ENCODE measurements around the gene MRPL27. TPM values are rescaled to one million over a fixed set of nuclear protein-coding genes. Genes with fewer than 3 reads are reported as not detected.

The MRPL27 gene
- total RNA-seq, 4 donors from 2014 or later, result 48.9 to 71.0 (median 61.7) TPM

DNA sequence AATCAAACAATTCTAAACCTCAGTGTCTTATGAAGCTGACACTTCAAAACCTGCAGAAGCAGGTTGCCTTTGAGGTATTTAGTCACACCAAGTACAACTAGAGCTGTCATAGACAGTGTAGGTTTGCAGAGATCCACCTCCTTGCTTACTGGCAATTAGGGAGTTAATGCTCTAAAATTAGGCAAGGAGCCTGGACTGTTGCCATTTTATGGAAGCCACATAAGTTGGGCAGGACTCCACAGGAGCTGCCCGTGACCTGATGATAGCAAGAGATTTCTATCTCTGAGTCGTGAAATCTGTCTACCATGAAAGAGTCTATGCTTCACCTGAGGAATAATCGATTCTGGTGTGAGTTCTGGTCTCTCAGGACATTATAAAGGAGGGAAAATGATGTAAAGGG, 8.9 kb upstream of the MRPL27 start:
- ATAC-seq (ENCODE audit: low FRiP score), result no peak
- TF ChIP-seq, protein P1, sequence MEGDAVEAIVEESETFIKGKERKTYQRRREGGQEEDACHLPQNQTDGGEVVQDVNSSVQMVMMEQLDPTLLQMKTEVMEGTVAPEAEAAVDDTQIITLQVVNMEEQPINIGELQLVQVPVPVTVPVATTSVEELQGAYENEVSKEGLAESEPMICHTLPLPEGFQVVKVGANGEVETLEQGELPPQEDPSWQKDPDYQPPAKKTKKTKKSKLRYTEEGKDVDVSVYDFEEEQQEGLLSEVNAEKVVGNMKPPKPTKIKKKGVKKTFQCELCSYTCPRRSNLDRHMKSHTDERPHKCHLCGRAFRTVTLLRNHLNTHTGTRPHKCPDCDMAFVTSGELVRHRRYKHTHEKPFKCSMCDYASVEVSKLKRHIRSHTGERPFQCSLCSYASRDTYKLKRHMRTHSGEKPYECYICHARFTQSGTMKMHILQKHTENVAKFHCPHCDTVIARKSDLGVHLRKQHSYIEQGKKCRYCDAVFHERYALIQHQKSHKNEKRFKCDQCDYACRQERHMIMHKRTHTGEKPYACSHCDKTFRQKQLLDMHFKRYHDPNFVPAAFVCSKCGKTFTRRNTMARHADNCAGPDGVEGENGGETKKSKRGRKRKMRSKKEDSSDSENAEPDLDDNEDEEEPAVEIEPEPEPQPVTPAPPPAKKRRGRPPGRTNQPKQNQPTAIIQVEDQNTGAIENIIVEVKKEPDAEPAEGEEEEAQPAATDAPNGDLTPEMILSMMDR (IDR thresholded peaks at IDR 0.05), result no peak
- no peak for DNase-seq (ENCODE audit: low spot score)

DNA sequence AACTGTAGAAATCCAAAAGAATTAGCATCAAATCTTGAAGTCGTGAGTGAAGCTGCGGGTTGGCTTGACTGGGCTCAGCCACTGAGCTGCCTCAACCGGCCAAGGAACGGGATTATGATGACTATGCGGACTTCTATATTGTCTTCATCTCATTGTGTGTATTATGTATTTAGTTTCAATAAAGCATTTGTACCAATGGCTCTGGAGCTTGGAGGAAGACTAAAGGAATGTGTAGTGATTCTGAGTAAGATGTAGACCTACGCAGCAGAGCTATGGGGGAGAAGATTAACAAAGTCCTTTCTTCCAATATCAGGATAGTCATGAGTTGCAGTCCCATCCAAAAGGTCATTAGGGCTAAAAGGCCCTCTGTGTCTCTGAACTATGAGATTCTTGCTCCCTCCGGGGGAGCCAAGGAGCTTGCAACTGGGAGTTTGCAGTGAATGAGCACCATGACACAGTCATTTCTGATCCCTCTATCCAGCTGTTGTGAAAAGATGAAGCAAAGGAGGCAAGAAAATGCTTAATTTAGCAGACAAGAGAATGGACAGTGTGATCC, 8.4 kb upstream of the MRPL27 start:
- TF ChIP-seq, protein P1 (IDR thresholded peaks at IDR 0.05), result no peak
- ATAC-seq (ENCODE audit: low FRiP score), result no peak
- DNase-seq (ENCODE audit: low spot score), result no peak

DNA sequence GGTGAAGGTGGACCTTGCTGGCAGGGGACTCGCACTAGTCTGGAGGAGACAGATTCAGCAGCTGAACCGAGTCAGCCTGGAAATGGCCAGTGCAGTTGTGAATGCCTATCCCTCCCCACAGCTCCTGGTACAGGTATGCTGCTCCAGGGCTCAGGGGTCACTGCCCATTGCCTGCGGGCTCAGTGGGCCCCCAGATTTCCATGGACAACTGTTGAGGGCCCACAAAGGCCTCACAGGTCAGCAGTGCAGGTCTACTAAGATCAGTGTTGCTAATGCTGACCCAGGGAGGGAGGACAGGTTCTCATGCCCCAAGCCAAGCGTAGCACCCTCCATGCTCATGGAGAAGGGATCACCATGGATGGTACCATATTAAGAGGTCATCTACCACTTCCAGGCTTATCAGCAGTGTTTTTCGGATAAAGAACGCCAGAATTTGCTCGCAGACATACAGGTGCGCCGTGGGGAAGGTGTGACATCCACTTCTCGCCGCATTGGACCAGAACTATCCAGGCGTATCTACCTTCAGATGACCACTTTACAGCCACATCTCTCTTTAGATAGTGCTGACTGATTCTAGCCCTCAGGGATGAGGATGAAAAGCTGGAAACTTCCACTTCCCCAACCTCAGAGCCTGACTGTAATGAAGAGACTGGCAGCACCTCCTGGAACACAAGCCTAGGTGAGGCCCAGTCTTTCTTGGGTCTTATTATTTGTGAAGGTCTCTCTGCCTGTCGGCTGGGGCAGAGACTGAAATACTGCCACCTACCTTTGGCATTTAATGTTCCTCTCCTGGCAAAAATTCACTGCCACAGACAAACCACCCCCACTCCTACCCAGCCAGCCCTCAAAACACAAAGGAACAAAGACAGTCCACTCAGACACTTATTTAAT, 7.6 kb upstream of the MRPL27 start:
- DNase-seq (ENCODE audit: low spot score) (no peak), ATAC-seq (ENCODE audit: low FRiP score) (no peak)
- TF ChIP-seq, protein P1 (IDR thresholded peaks at IDR 0.05), result no peak

DNA sequence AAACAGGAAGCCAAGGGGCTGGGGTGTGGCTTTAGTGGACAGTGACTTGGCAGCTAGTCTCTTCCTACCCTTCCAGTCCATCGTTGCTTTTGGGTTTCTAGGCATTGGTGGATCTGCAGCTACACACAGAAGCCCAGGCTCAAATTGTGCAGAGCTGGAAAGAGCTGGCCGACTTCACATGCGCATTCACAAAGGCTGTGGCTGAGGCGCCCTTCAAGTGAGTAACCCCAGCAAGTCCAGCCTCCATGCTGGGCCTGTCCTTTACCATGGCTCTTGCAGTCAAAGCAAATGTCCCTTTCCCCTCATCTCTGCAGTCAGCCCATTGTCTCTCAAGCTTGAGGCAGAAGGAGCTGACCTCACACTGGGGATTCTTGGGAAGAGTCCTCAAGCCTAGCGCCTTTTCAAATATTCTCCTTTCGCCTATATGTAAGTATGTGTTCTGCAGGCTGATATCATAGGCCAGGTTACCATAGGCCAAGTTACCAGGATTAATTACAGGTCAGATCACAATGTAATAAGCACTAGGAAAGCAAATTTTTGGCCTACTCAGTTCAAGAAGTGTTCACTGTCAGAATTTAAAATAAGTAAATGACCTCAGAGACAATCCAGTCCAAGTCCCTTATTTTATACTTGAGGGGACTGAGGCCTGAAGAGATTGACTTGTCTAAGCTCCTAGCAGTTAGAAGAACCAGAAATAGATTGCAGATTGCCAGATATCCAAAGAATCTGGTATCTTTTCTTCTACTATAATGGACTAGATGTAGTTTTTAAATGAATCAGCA, 6.6 kb upstream of the MRPL27 start:
- TF ChIP-seq, protein P1 (IDR thresholded peaks at IDR 0.05), result no peak
- DNase-seq (ENCODE audit: low spot score) (no peak), ATAC-seq (ENCODE audit: low FRiP score) (no peak)

DNA sequence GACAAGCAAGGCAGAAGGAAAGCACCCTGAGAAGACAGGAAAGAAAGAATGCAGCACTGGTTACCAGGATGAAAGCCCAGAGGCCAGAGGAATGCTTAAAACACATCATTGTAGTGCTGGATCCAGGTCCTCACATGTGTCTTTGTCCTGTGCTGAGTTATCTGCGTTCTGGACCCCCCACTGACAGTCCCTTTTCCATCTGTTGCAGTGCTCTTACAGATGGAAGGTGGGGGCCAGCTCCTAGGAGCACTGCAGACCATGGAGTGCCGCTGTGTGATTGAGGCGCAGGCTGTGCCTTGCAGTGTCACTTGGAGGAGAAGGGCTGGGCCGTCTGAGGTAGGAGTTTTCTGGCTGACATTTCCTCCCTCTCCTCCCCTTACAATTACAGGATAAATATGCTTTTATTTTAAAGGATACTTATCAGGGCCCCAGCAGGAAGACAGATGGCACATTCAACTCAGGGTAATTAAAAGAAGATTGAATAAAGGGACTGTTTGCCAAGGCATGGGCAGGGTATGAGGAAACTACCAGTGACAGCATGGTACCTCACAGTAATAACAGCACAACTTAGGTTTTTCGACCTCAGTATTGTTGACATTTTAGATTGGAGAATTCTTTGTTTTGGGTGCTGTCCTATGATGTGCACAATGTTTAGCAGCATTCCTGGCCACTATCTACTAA, 3.0 kb upstream of the MRPL27 start:
- DNase-seq (ENCODE audit: low spot score), result no peak
- ATAC-seq (ENCODE audit: low FRiP score), result no peak
- TF ChIP-seq, protein P1 (IDR thresholded peaks at IDR 0.05), result no peak

DNA sequence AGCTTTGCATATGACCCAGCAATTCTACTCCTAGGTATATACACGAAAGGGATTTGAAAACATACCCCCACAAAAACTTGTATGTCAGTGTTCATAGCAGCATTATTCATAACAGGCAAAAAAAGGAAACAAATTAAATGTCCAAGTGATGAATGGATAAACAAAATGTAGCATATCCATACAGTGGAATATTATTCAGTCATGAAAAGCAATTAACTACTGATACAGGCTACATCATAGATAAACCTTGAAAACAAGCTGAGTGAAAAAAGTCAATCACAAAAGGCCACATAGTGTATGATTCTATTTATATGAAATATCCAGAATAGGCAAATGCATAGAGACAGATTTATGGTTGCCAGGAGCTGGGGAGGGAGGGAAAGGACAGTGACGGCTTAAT, 721 bp upstream of the MRPL27 start:
- no peak for DNase-seq (ENCODE audit: low spot score)
- TF ChIP-seq, protein P1 (IDR thresholded peaks at IDR 0.05), result no peak
- no peak for ATAC-seq (ENCODE audit: low FRiP score)
